ENCODE measurements around the gene TNXB. TPM values are rescaled to one million over a fixed set of nuclear protein-coding genes. Genes with fewer than 3 reads are reported as not detected.

Gene TNXB
- total RNA-seq, 1 donor from 2014 or later, result 6.0 TPM

GRCh38 chr6:32114796-32115195, 5.7 kb upstream of the TNXB start:
- no peak for DNase-seq
- Mint-ChIP-seq H3K4me1 (ENCODE audit: low read depth, unreplicated experiment) (peaks cover 2% of the 10 kb centered on the region), H3K36me3 (ENCODE audit: unreplicated experiment) (no peaks in the 10 kb centered on the region), H3K9me3 (ENCODE audit: unreplicated experiment) (peaks cover 2% of the 10 kb centered on the region), H3K4me3 (ENCODE audit: unreplicated experiment) (no peak overlapping the region), H3K27ac (ENCODE audit: unreplicated experiment) (no peak overlapping the region), H3K27me3 (ENCODE audit: unreplicated experiment) (no peaks in the 10 kb centered on the region)
- TF ChIP-seq CTCF (IDR thresholded peaks at IDR 0.05; ENCODE audit: partially characterized antibody, unreplicated experiment), result no peak

- H3K27me3 Mint-ChIP-seq (ENCODE audit: unreplicated experiment), result peaks cover 1% of the 10 kb centered on the region
- no peak for TF ChIP-seq CTCF (IDR thresholded peaks at IDR 0.05; ENCODE audit: partially characterized antibody, unreplicated experiment)
- peaks cover 2% of the 10 kb centered on the region for H3K9me3 Mint-ChIP-seq (ENCODE audit: unreplicated experiment)
- peaks cover 4% of the 10 kb centered on the region for H3K4me1 Mint-ChIP-seq (ENCODE audit: low read depth, unreplicated experiment)
- H3K4me3 Mint-ChIP-seq (ENCODE audit: unreplicated experiment), result no peak overlapping the region
- H3K27ac Mint-ChIP-seq (ENCODE audit: unreplicated experiment), result no peak overlapping the region
- no peaks in the 10 kb centered on the region for H3K36me3 Mint-ChIP-seq (ENCODE audit: unreplicated experiment)
- no peak for DNase-seq
Measured at GRCh38 chr6:32113386-32114352, 4.5 kb upstream of the TNXB start.

- Mint-ChIP-seq H3K4me3 (ENCODE audit: unreplicated experiment) (no peak overlapping the region), H3K9me3 (ENCODE audit: unreplicated experiment) (peaks cover 4% of the 10 kb centered on the region), H3K4me1 (ENCODE audit: low read depth, unreplicated experiment) (peaks cover 12% of the 10 kb centered on the region), H3K36me3 (ENCODE audit: unreplicated experiment) (no peaks in the 10 kb centered on the region), H3K27ac (ENCODE audit: unreplicated experiment) (no peak overlapping the region), H3K27me3 (ENCODE audit: unreplicated experiment) (peaks cover 4% of the 10 kb centered on the region)
- DNase-seq, result no peak
- TF ChIP-seq CTCF (IDR thresholded peaks at IDR 0.05; ENCODE audit: partially characterized antibody, unreplicated experiment), result no peak
Measured at GRCh38 chr6:32112431-32112980, 3.4 kb upstream of the TNXB start.

- no peak for DNase-seq
- Mint-ChIP-seq H3K27me3 (ENCODE audit: unreplicated experiment) (peaks cover 4% of the 10 kb centered on the region), H3K9me3 (ENCODE audit: unreplicated experiment) (peaks cover 2% of the 10 kb centered on the region), H3K27ac (ENCODE audit: unreplicated experiment) (no peak overlapping the region), H3K36me3 (ENCODE audit: unreplicated experiment) (no peaks in the 10 kb centered on the region), H3K4me3 (ENCODE audit: unreplicated experiment) (no peak overlapping the region), H3K4me1 (ENCODE audit: low read depth, unreplicated experiment) (peaks cover 10% of the 10 kb centered on the region)
- TF ChIP-seq CTCF (IDR thresholded peaks at IDR 0.05; ENCODE audit: partially characterized antibody, unreplicated experiment), result no peak
Measured at GRCh38 chr6:32111424-32112066, 2.4 kb upstream of the TNXB start.
